Measurements from ENCODE around the gene F11. TPM values are rescaled to one million over a fixed set of nuclear protein-coding genes. Genes with fewer than 3 reads are reported as not detected.

F11 gene
- total and polyA plus RNA-seq, 9 of the 15 experiments (the other 6 are each of a cell fraction or from before 2014, with no cell fraction given), result not detected

- Histone ChIP-seq H3K4me3 (no peak overlapping the region), H3K79me2 (ENCODE audit: control insufficient read depth, insufficient read depth, low read length) (no peaks in the 10 kb centered on the region), H3K36me3 (ENCODE audit: control insufficient read depth, insufficient read depth, low read length) (no peaks in the 10 kb centered on the region), H2AFZ (ENCODE audit: low read depth, low read length) (no peak overlapping the region), H3K9ac (ENCODE audit: insufficient read depth in 1 of 2, low read depth in 2 of 2, low read length in 2 of 2) (no peak overlapping the region), H3K27ac (ENCODE audit: extremely low read depth, low read depth, low read length) (no peak overlapping the region), H3K27me3 (ENCODE audit: control insufficient read depth in 2 of 2, insufficient read depth in 2 of 2, low read length in 2 of 2) (peaks cover 0 to 8% of the 10 kb centered on the region in 2 experiments; a peak in 3 of 5 replicates), H3K9me1 (ENCODE audit: control insufficient read depth, insufficient read depth, low read length) (no peaks in the 10 kb centered on the region), H3K9me3 (replicated peaks; ENCODE audit: control insufficient read depth, insufficient read depth, low read depth, low read length) (no peaks in the 10 kb centered on the region), H4K20me1 (replicated peaks; ENCODE audit: control insufficient read depth, insufficient read depth, low read length) (no peaks in the 10 kb centered on the region), H3K4me2 (ENCODE audit: insufficient read depth, low read length) (no peak overlapping the region), H3K4me1 (replicated peaks in 1 of 2; ENCODE audit: control insufficient read depth in 2 of 2, insufficient read depth in 2 of 2, low read length in 2 of 2) (no peaks in the 10 kb centered on the region)
- ATAC-seq (no peak), FAIRE-seq (no peak), DNase-seq (ENCODE audit: extremely low read depth in 1 of 4, low spot score in 3 of 4) (no peak)
- intact Hi-C loops (cut with micrococcal nuclease), result no loop called here
- POLR2A ChIA-PET, result no interaction called here
- CTCF ChIA-PET (ENCODE audit: low intra/inter-chr PET ratio), result no interaction called here
- in situ Hi-C loops (cut with MboI), result no loop called here
- 0% methylated on average over 2 of the region's 2 CpGs for WGBS (ENCODE audit: insufficient coverage, low coverage, missing lambda C conversion rate)
- no TSS peak for BruUV-seq (replicated peaks)
- no peak for TF ChIP-seq JUN (IDR thresholded peaks at IDR 0.05; ENCODE audit: borderline replicate concordance, low read depth, low read length)
- TF ChIP-seq JUN (CRISPR knock-in tag; IDR thresholded peaks at IDR 0.05; ENCODE audit: borderline replicate concordance), result no peak
- TF ChIP-seq CHAMP1 (IDR thresholded peaks at IDR 0.05), result no peak
- no peak for TF ChIP-seq ZNF395 (CRISPR knock-in tag; IDR thresholded peaks at IDR 0.05)
- TF ChIP-seq ZFP36 (IDR thresholded peaks at IDR 0.05; ENCODE audit: low read depth, low read length, partially characterized antibody), result no peak
- TF ChIP-seq ATF2 (CRISPR knock-in tag; IDR thresholded peaks at IDR 0.05), result no peak
- TF ChIP-seq MLX (CRISPR knock-in tag; conservative IDR thresholded peaks at IDR 0.05), result no peak
- no peak for TF ChIP-seq ID3 (CRISPR knock-in tag; IDR thresholded peaks at IDR 0.05)
- no peak for TF ChIP-seq ID3 (tag; IDR thresholded peaks at IDR 0.05)
- TF ChIP-seq NBN (IDR thresholded peaks at IDR 0.05; ENCODE audit: low read depth), result no peak
- no peak for TF ChIP-seq HES1 (IDR thresholded peaks at IDR 0.05; ENCODE audit: low read depth)
- no peak for TF ChIP-seq HMG20A (CRISPR knock-in tag; conservative IDR thresholded peaks at IDR 0.05)
- no peak for TF ChIP-seq TRIM28 (IDR thresholded peaks at IDR 0.05)
- no peak for TF ChIP-seq JUND (IDR thresholded peaks at IDR 0.05; ENCODE audit: borderline replicate concordance, low read depth, low read length)
- TF ChIP-seq JUND (tag; IDR thresholded peaks at IDR 0.05; ENCODE audit: borderline replicate concordance, low read depth, low read length), result no peak
- TF ChIP-seq GTF2F1 (IDR thresholded peaks at IDR 0.05; ENCODE audit: low read depth, low read length), result no peak
- TF ChIP-seq CBFA2T2 (conservative IDR thresholded peaks at IDR 0.05), result no peak
Measured at GRCh38 chr4:186243331-186243730, 22.7 kb upstream of the F11 start.
